ENCODE measurements around the gene SPOCD1. TPM values are rescaled to one million over a fixed set of nuclear protein-coding genes. Genes with fewer than 3 reads are reported as not detected.

SPOCD1 gene
- total RNA-seq, 1 experiment from 2014 or later, result 0.66 TPM

- Histone ChIP-seq H3K27me3 (replicated peaks; ENCODE audit: control insufficient read depth, insufficient read depth, low read length) (no peaks in the 10 kb centered on the region), H3K4me3 (ENCODE audit: low read depth, low read length) (no peak overlapping the region), H3K4me1 (peaks cover 5% of the 10 kb centered on the region), H3K9me3 (no peaks in the 10 kb centered on the region), H3K36me3 (ENCODE audit: control insufficient read depth, insufficient read depth, low read length) (no peaks in the 10 kb centered on the region)
- intact Hi-C loops (cut with micrococcal nuclease; ENCODE audit: unreplicated experiment), result loop anchor here (2.0 kb wide), 1 partner anchor 80 kb away; no protein-coding TSS in a partner anchor
- BruUV-seq (replicated peaks), result no TSS peak
- TF ChIP-seq CTCF (IDR thresholded peaks at IDR 0.05; ENCODE audit: insufficient read depth in 1 of 2, low read depth in 1 of 2, low read length in 1 of 2, severe bottlenecking in 1 of 2, unreplicated experiment in 1 of 2), result no peak
- Mint-ChIP-seq H3K27ac (ENCODE audit: unreplicated experiment) (no peak overlapping the region), H3K27me3 (ENCODE audit: insufficient read depth, unreplicated experiment) (no peaks in the 10 kb centered on the region), H3K4me3 (ENCODE audit: unreplicated experiment) (no peak overlapping the region), H3K4me1 (ENCODE audit: low read depth, unreplicated experiment) (peaks cover 14% of the 10 kb centered on the region), H3K9me3 (ENCODE audit: unreplicated experiment) (no peaks in the 10 kb centered on the region), H3K36me3 (ENCODE audit: insufficient read depth, unreplicated experiment) (no peaks in the 10 kb centered on the region)
- ChIA-PET CTCF (interaction anchor here (1.2 kb wide), 1 partner anchor 16 kb away, joined by 3 read pairs; no protein-coding TSS in a partner anchor), POLR2A (no interaction called here)
- DNase-seq, result no peak
Measured at GRCh38 chr1:31744165-31744888, 71.5 kb downstream of the SPOCD1 start.

- no TSS peak for BruUV-seq (replicated peaks)
- no peak overlapping the region for H3K4me3 ChIP-seq (ENCODE audit: low read depth, low read length)
- no peaks in the 10 kb centered on the region for H3K36me3 ChIP-seq (ENCODE audit: control insufficient read depth, insufficient read depth, low read length)
- no peaks in the 10 kb centered on the region for H3K9me3 ChIP-seq
- Mint-ChIP-seq H3K27me3 (ENCODE audit: insufficient read depth, unreplicated experiment) (no peaks in the 10 kb centered on the region), H3K9me3 (ENCODE audit: unreplicated experiment) (no peaks in the 10 kb centered on the region), H3K36me3 (ENCODE audit: insufficient read depth, unreplicated experiment) (no peaks in the 10 kb centered on the region), H3K27ac (ENCODE audit: unreplicated experiment) (no peak overlapping the region), H3K4me3 (ENCODE audit: unreplicated experiment) (no peak overlapping the region), H3K4me1 (ENCODE audit: low read depth, unreplicated experiment) (peaks cover 14% of the 10 kb centered on the region)
- CTCF ChIA-PET, result no interaction called here
- POLR2A ChIA-PET, result no interaction called here
- intact Hi-C loops (cut with micrococcal nuclease; ENCODE audit: unreplicated experiment), result no loop called here
- no peaks in the 10 kb centered on the region for H3K27me3 ChIP-seq (replicated peaks; ENCODE audit: control insufficient read depth, insufficient read depth, low read length)
- no peaks in the 10 kb centered on the region; the same call in 1 of the 2 replicates for H3K4me1 ChIP-seq
- no peak for DNase-seq
- no peak for TF ChIP-seq CTCF (IDR thresholded peaks at IDR 0.05; ENCODE audit: insufficient read depth in 1 of 2, low read depth in 1 of 2, low read length in 1 of 2, severe bottlenecking in 1 of 2, unreplicated experiment in 1 of 2)
Measured at GRCh38 chr1:31742462-31743212, 73.2 kb downstream of the SPOCD1 start.

Small RNA genes within 50 kb of the gene (microRNA-seq; reads per million reads assigned to microRNA genes)
- not detected for gene MIR4254

Other genes starting within 250 kb of the SPOCD1 start
- gene TINAGL1, start 239.5 kb downstream of the SPOCD1 start, total RNA-seq (2022), result 89.3 and 101 TPM in 2 replicates
- gene HCRTR1, start 198.3 kb downstream of the SPOCD1 start, total RNA-seq (2022), result not detected in 2 replicates
- 21.9 and 22.1 TPM in 2 replicates for gene PEF1, start 171.1 kb downstream of the SPOCD1 start, total RNA-seq (2022)
- 0.44 and 0.50 TPM in 2 replicates for gene COL16A1, start 112.0 kb downstream of the SPOCD1 start, total RNA-seq (2022)
- 1.4 and 2.2 TPM in 2 replicates for gene ADGRB2, start 51.7 kb downstream of the SPOCD1 start, total RNA-seq (2022)
- gene PTP4A2, start 122.3 kb upstream of the SPOCD1 start, total RNA-seq (2022), result 150 and 169 TPM in 2 replicates
- 131 and 137 TPM in 2 replicates for gene KHDRBS1, start 197.8 kb upstream of the SPOCD1 start, total RNA-seq (2022)